GM23338 (cell line): Measurements from ENCODE around the gene ALCAM. TPM values are rescaled to one million over a fixed set of nuclear protein-coding genes. Genes with fewer than 3 reads are reported as not detected.

Experiments used
- ATAC-seq: fragments of 200-7000 bp; cut with Tn5 transposase; 3 replicates; pipeline ENCODE4 v1.9.1; 2020
- DNase-seq: peaks from one replicate; pipeline ENCODE4 v3.0.0-alpha.2; 2015; ENCODE audit warnings: low spot score
- H2AFZ ChIP-seq: fragments of 200-600 bp; sonication (generic); 2 replicates; pipeline ENCODE4 v1.8.0; 2016; ENCODE audit warnings: antibody characterized with exemption, mild to moderate bottlenecking, moderate library complexity
- H3F3A ChIP-seq: fragments of 200-600 bp; sonication (generic); replicated peaks from 2 replicates; pipeline ENCODE4 v1.8.0; 2017; ENCODE audit warnings: antibody characterized with exemption, mixed run types, low read depth
- H3K27ac ChIP-seq: fragments of 200-600 bp; sonication (generic); 2 replicates; pipeline ENCODE4 v1.6.1; 2016; ENCODE audit warnings: low read depth
- H3K27me3 ChIP-seq: fragments of 200-600 bp; sonication (generic); 2 replicates; pipeline ENCODE4 v1.8.0; 2016; ENCODE audit warnings: mild to moderate bottlenecking, mixed run types, moderate library complexity; ENCODE audit not compliant: insufficient read depth
- H3K36me3 ChIP-seq: fragments of 200-600 bp; sonication (generic); 2 replicates; pipeline ENCODE4 v1.8.0; 2016; ENCODE audit warnings: mild to moderate bottlenecking; ENCODE audit not compliant: insufficient read depth
- H3K4me1 ChIP-seq: fragments of 200-600 bp; sonication (generic); 2 replicates; pipeline ENCODE4 v1.8.0; 2016; ENCODE audit warnings: mild to moderate bottlenecking, moderate library complexity; ENCODE audit not compliant: insufficient read depth
- H3K4me2 ChIP-seq: fragments of 200-600 bp; sonication (generic); 2 replicates; pipeline ENCODE4 v1.7.1; 2017; ENCODE audit warnings: mixed run types
- H3K4me3 ChIP-seq: fragments of 200-600 bp; sonication (generic); 2 replicates; pipeline ENCODE4 v1.6.1; 2016; ENCODE audit warnings: mixed run types
- H3K79me2 ChIP-seq: fragments of 200-600 bp; sonication (generic); replicated peaks from 2 replicates; pipeline ENCODE4 v1.8.0; 2017; ENCODE audit warnings: mild to moderate bottlenecking; ENCODE audit not compliant: insufficient read depth
- H3K9me2 ChIP-seq: fragments of 200-600 bp; sonication (generic); 2 replicates; pipeline ENCODE4 v1.8.0; 2017; ENCODE audit not compliant: insufficient read depth
- H4K20me1 ChIP-seq: fragments of 200-600 bp; sonication (generic); replicated peaks from 2 replicates; pipeline ENCODE4 v1.8.0; 2017; ENCODE audit warnings: mild to moderate bottlenecking; ENCODE audit not compliant: insufficient read depth
- H3K27ac Mint-ChIP-seq: 2 replicates; pipeline ENCODE4 v1.8.0; 2020; ENCODE audit warnings: inconsistent platforms, mild to moderate bottlenecking, moderate library complexity, mixed read lengths
- H3K27me3 Mint-ChIP-seq: 3 replicates; pipeline ENCODE4 v1.8.0; 2022; ENCODE audit warnings: low read depth, mild to moderate bottlenecking, moderate library complexity, mixed read lengths, inconsistent platforms; ENCODE audit not compliant: insufficient read depth, poor library complexity
- H3K36me3 Mint-ChIP-seq: 3 replicates; pipeline ENCODE4 v1.8.0; 2021; ENCODE audit warnings: low read depth, mild to moderate bottlenecking, inconsistent platforms, moderate library complexity, mixed read lengths
- H3K4me1 Mint-ChIP-seq: 3 replicates; pipeline ENCODE4 v1.8.0; 2020; ENCODE audit warnings: mild to moderate bottlenecking, inconsistent platforms, mixed read lengths
- H3K4me3 Mint-ChIP-seq: 3 replicates; pipeline ENCODE4 v1.8.0; 2021; ENCODE audit warnings: moderate library complexity, mild to moderate bottlenecking, inconsistent platforms, mixed read lengths
- H3K9me3 Mint-ChIP-seq: 3 replicates; pipeline ENCODE4 v1.8.0; 2020; ENCODE audit warnings: moderate library complexity, mild to moderate bottlenecking, inconsistent platforms, mixed read lengths
- CREB1 ChIP-seq: fragments of 250-450 bp; sonication (Bioruptor Pico); IDR thresholded peaks from 2 replicates; pipeline ENCODE4 v1.5.0; 2020; ENCODE audit warnings: low read depth, mild to moderate bottlenecking, moderate library complexity
- ETS1 ChIP-seq: IDR thresholded peaks from 2 replicates; pipeline ENCODE4 v1.6.1; 2016; ENCODE audit warnings: antibody characterized with exemption
- EZH2 ChIP-seq: fragments of 200-600 bp; sonication (generic); IDR thresholded peaks from one replicate; pipeline ENCODE4 v1.8.0; 2017; ENCODE audit warnings: antibody characterized with exemption, mild to moderate bottlenecking, low read depth; ENCODE audit not compliant: unreplicated experiment
- EZH2phosphoT487 ChIP-seq: fragments of 200-600 bp; sonication (generic); IDR thresholded peaks from one replicate; pipeline ENCODE4 v1.8.1; 2018; ENCODE audit warnings: antibody characterized with exemption; ENCODE audit not compliant: unreplicated experiment
- NANOG ChIP-seq: IDR thresholded peaks from 2 replicates; pipeline ENCODE4 v1.6.1; 2016; ENCODE audit warnings: antibody characterized with exemption, borderline replicate concordance
- POLR2AphosphoS5 ChIP-seq: IDR thresholded peaks from 2 replicates; pipeline ENCODE4 v1.6.1; 2016; ENCODE audit warnings: antibody characterized with exemption, low read depth
- REST ChIP-seq: IDR thresholded peaks from one replicate; pipeline ENCODE4 v1.6.1; 2018; ENCODE audit warnings: antibody characterized with exemption; ENCODE audit not compliant: unreplicated experiment
- STAT1 ChIP-seq: IDR thresholded peaks from one replicate; pipeline ENCODE4 v1.6.1; 2016; ENCODE audit warnings: antibody characterized with exemption; ENCODE audit not compliant: unreplicated experiment
- ZNF114 ChIP-seq: fragments of 250-450 bp; sonication (Bioruptor Pico); IDR thresholded peaks from 2 replicates; pipeline ENCODE4 v1.5.0; 2020; ENCODE audit warnings: mild to moderate bottlenecking, moderate library complexity
- ZNF331 ChIP-seq: fragments of 250-450 bp; sonication (Bioruptor Pico); IDR thresholded peaks from 2 replicates; pipeline ENCODE4 v1.5.0; 2020; ENCODE audit warnings: low read depth, mild to moderate bottlenecking, moderate library complexity
- ZNF462 ChIP-seq: fragments of 250-450 bp; sonication (Bioruptor Pico); IDR thresholded peaks from 2 replicates; pipeline ENCODE4 v1.5.0; 2020; ENCODE audit warnings: mild to moderate bottlenecking, moderate library complexity
- polyA plus RNA-seq: library from polyadenylated mRNA; unstranded; fragments of >200 nt; fragmentation: Nextera tagmentation; extraction: Ambion mirVana; gene quantifications from 2 replicates; pipeline ENCODE4 v1.2.1, GENCODE V29; 2016
- total RNA-seq: library from RNA; depleted of rRNA; stranded (reverse); fragments of >200 nt; shearing (Covaris generic); gene quantifications from 2 replicates; pipeline ENCODE4 v1.2.3, GENCODE V29; 2014

The ALCAM gene
- total and polyA plus RNA-seq, 2 experiments from 2014 or later, result 11.3 to 36.0 TPM

GRCh38 chr3:105463620-105464019 lies 96.9 kb downstream of the ALCAM start:
- Histone ChIP-seq H3K36me3 (no peaks in the 10 kb centered on the region), H3K79me2 (no peaks in the 10 kb centered on the region; the same call in 1 of the 2 replicates), H2AFZ (no peak overlapping the region), H3K9me2 (no peaks in the 10 kb centered on the region), H3K27ac (no peak overlapping the region), H3K4me1 (peaks cover 6% of the 10 kb centered on the region; the same call in 1 of the 2 replicates), H3F3A (no peaks in the 10 kb centered on the region), H3K27me3 (no peaks in the 10 kb centered on the region), H3K4me3 (no peak overlapping the region), H3K4me2 (no peak overlapping the region), H4K20me1 (0 out of 2 replicates have a peak, but pooled peaks cover under 1% of the 10 kb centered on the region)
- H3K4me1 Mint-ChIP-seq, result peaks cover 11% of the 10 kb centered on the region
- DNase-seq (no peak), ATAC-seq (no peak)
- H3K27me3 Mint-ChIP-seq, result peaks cover 2% of the 10 kb centered on the region
- no peak for TF ChIP-seq EZH2phosphoT487
- no peak for TF ChIP-seq POLR2AphosphoS5
- TF ChIP-seq ZNF462 (CRISPR knock-in tag), result no peak
- TF ChIP-seq EZH2, result no peak
- H3K27ac Mint-ChIP-seq, result no peak overlapping the region
- H3K4me3 Mint-ChIP-seq, result no peak overlapping the region
- no peaks in the 10 kb centered on the region for H3K9me3 Mint-ChIP-seq
- no peaks in the 10 kb centered on the region for H3K36me3 Mint-ChIP-seq

GRCh38 chr3:105465251-105465853 lies 98.6 kb downstream of the ALCAM start:
- H3K27ac Mint-ChIP-seq, result peak overlapping the region; percentile 9; the same call in 1 of the 2 replicates
- TF ChIP-seq ZNF114 (CRISPR knock-in tag), result no peak
- TF ChIP-seq ZNF331, result no peak
- no peak for TF ChIP-seq EZH2
- TF ChIP-seq NANOG, result no peak
- TF ChIP-seq STAT1, result no peak
- TF ChIP-seq POLR2AphosphoS5, result no peak
- no peak for TF ChIP-seq REST
- no peak for TF ChIP-seq ETS1
- TF ChIP-seq CREB1 (CRISPR knock-in tag), result no peak

More at GRCh38 chr3:105465251-105465853, 98.6 kb downstream of the ALCAM start:
- Mint-ChIP-seq H3K9me3 (no peaks in the 10 kb centered on the region), H3K27me3 (peaks cover 2% of the 10 kb centered on the region), H3K4me1 (peaks cover 7% of the 10 kb centered on the region), H3K4me3 (no peak overlapping the region), H3K36me3 (no peaks in the 10 kb centered on the region)
- Histone ChIP-seq H3K27ac (no peak overlapping the region), H3K9me2 (no peaks in the 10 kb centered on the region), H3F3A (no peaks in the 10 kb centered on the region), H3K36me3 (no peaks in the 10 kb centered on the region), H3K27me3 (no peaks in the 10 kb centered on the region), H3K4me3 (no peak overlapping the region), H4K20me1 (no peaks in the 10 kb centered on the region), H3K4me2 (no peak overlapping the region), H2AFZ (no peak overlapping the region), H3K79me2 (no peaks in the 10 kb centered on the region; the same call in 1 of the 2 replicates), H3K4me1 (peaks cover 3% of the 10 kb centered on the region; the same call in 1 of the 2 replicates)
- ATAC-seq, result no peak
- DNase-seq, result no peak
